Measurements from ENCODE around the gene TNP1.

Gene TNP1

DNA sequence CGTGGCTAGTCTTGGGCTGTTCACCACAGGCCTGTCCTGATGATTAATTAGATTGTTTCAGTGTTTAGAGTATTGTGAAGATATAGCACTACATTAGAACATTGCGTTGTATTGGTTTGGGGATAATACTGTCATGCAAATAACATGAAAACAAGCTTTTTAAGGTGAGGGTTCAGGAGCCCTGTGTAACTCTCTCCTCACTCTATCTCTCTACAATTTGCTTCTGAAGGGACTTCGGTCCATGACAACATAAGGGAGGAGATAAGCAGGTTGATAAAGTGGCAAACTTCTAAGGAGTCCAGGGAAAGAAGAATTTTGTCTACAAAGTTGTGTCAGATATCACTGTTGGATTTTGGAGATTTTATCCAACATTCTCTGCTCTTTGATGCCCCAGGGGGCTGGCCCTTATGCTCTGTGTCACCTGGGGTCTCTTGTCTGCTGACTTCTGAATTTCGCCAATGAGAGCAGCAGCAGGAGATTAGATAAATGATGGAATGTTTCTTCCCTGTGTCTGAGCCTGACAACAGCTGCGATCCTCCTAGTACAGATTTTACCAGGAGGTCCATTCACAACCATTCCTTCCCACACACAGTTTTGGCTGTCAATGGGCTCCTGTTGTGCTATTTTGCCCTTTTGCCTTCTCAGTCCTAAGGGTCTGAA, 3.3 kb downstream of the TNP1 start:
- ATAC-seq (ENCODE audit: low read depth) (no peak), DNase-seq (ENCODE audit: low spot score) (no peak)
- H3K36me3 ChIP-seq (ENCODE audit: low read depth) = no peaks in the 10 kb centered on the region

GRCh38 chr2:216855605-216856004, 4.3 kb downstream of the TNP1 start:
- no peak for TF ChIP-seq CTCF (IDR thresholded peaks at IDR 0.05; ENCODE audit: poor library complexity, severe bottlenecking)
- Histone ChIP-seq H3K9me3 (ENCODE audit: severe bottlenecking) (no peaks in the 10 kb centered on the region), H3K4me3 (ENCODE audit: severe bottlenecking) (no peak overlapping the region), H3K27me3 (ENCODE audit: insufficient read depth, poor library complexity, severe bottlenecking) (no peaks in the 10 kb centered on the region), H3K36me3 (ENCODE audit: low read depth) (no peaks in the 10 kb centered on the region), H3K27ac (ENCODE audit: poor library complexity, severe bottlenecking) (no peak overlapping the region), H3K4me1 (ENCODE audit: insufficient read depth, poor library complexity, severe bottlenecking) (no peaks in the 10 kb centered on the region)
- DNase-seq (ENCODE audit: low spot score) (no peak), ATAC-seq (ENCODE audit: low read depth) (no peak)

More for the DNA sequence above, 3.3 kb downstream of the TNP1 start:
- Histone ChIP-seq H3K9me3 (ENCODE audit: severe bottlenecking) (no peaks in the 10 kb centered on the region), H3K4me1 (ENCODE audit: insufficient read depth, poor library complexity, severe bottlenecking) (no peaks in the 10 kb centered on the region), H3K27me3 (ENCODE audit: insufficient read depth, poor library complexity, severe bottlenecking) (no peaks in the 10 kb centered on the region), H3K4me3 (ENCODE audit: severe bottlenecking) (no peak overlapping the region), H3K27ac (ENCODE audit: poor library complexity, severe bottlenecking) (no peak overlapping the region)
- TF ChIP-seq CTCF (IDR thresholded peaks at IDR 0.05; ENCODE audit: poor library complexity, severe bottlenecking) = no peak

- TF ChIP-seq CTCF (IDR thresholded peaks at IDR 0.05; ENCODE audit: poor library complexity, severe bottlenecking) = no peak
- ATAC-seq (ENCODE audit: low read depth) = no peak
- H3K4me3 ChIP-seq (ENCODE audit: severe bottlenecking) = no peak overlapping the region
Measured at GRCh38 chr2:216855079-216855478, 4.8 kb downstream of the TNP1 start.

GRCh38 chr2:216851486-216852090, 8.3 kb downstream of the TNP1 start:
- Histone ChIP-seq H3K36me3 (ENCODE audit: low read depth) (no peaks in the 10 kb centered on the region), H3K4me1 (ENCODE audit: insufficient read depth, poor library complexity, severe bottlenecking) (no peaks in the 10 kb centered on the region), H3K9me3 (ENCODE audit: severe bottlenecking) (no peaks in the 10 kb centered on the region), H3K4me3 (ENCODE audit: severe bottlenecking) (no peak overlapping the region), H3K27me3 (ENCODE audit: insufficient read depth, poor library complexity, severe bottlenecking) (no peaks in the 10 kb centered on the region), H3K27ac (ENCODE audit: poor library complexity, severe bottlenecking) (no peak overlapping the region)
- no peak for TF ChIP-seq CTCF (IDR thresholded peaks at IDR 0.05; ENCODE audit: poor library complexity, severe bottlenecking)
- no peak for ATAC-seq (ENCODE audit: low read depth)
- DNase-seq (ENCODE audit: low spot score) = no peak

More at GRCh38 chr2:216855079-216855478, 4.8 kb downstream of the TNP1 start:
- no peak for DNase-seq (ENCODE audit: low spot score)
- H3K9me3 ChIP-seq (ENCODE audit: severe bottlenecking) = no peaks in the 10 kb centered on the region
- H3K36me3 ChIP-seq (ENCODE audit: low read depth) = no peaks in the 10 kb centered on the region
- no peaks in the 10 kb centered on the region for H3K4me1 ChIP-seq (ENCODE audit: insufficient read depth, poor library complexity, severe bottlenecking)
- H3K27me3 ChIP-seq (ENCODE audit: insufficient read depth, poor library complexity, severe bottlenecking) = no peaks in the 10 kb centered on the region
- no peak overlapping the region for H3K27ac ChIP-seq (ENCODE audit: poor library complexity, severe bottlenecking)

Measured in RWPE2 (cell line).